ENCODE data around the gene RMC1. TPM values are rescaled to one million over a fixed set of nuclear protein-coding genes. Genes with fewer than 3 reads are reported as not detected.

Gene RMC1
- total RNA-seq, 1 experiment from 2014 or later = 31.0 TPM

DNA sequence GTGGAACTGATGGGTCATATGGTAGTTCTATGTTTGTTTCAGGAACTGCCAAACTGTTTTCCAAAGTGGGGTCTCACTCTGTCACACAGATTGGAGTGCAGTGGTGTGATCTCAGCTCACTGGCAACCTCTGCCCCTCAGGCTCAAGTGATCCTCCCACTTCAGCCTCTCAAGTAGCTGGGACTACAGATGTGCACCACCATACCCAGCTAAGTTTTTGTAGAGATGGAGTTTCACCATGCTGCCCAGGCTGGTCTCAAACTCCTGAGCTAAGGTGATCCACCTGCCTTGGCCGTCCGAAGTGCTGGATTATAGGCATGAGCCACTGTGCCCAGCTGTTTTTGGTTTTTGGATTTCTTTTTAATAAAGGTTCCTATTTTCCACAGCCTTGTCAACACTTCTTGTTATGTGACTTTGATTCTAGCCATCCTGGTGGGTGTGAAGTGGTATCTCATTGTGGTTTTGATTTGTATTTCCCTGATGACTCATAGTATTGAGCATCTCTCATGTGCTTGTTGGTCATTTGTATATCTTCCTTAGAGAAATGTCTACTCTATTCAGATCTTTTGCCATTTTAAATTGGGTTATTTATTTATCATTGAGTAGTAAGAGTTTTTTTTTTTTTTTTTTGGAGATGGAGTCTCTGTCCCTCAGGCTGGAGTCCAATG lies 60.2 kb downstream of the RMC1 start:
- H3K36me3 Mint-ChIP-seq (ENCODE audit: insufficient read depth, unreplicated experiment) = peaks cover 93% of the 10 kb centered on the region
- H3K9me3 Mint-ChIP-seq (ENCODE audit: low read depth, unreplicated experiment) = no peaks in the 10 kb centered on the region
- TF ChIP-seq, protein P1, sequence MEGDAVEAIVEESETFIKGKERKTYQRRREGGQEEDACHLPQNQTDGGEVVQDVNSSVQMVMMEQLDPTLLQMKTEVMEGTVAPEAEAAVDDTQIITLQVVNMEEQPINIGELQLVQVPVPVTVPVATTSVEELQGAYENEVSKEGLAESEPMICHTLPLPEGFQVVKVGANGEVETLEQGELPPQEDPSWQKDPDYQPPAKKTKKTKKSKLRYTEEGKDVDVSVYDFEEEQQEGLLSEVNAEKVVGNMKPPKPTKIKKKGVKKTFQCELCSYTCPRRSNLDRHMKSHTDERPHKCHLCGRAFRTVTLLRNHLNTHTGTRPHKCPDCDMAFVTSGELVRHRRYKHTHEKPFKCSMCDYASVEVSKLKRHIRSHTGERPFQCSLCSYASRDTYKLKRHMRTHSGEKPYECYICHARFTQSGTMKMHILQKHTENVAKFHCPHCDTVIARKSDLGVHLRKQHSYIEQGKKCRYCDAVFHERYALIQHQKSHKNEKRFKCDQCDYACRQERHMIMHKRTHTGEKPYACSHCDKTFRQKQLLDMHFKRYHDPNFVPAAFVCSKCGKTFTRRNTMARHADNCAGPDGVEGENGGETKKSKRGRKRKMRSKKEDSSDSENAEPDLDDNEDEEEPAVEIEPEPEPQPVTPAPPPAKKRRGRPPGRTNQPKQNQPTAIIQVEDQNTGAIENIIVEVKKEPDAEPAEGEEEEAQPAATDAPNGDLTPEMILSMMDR (IDR thresholded peaks at IDR 0.05; ENCODE audit: unreplicated experiment) = no peak
- no peak overlapping the region for H3K4me3 Mint-ChIP-seq (ENCODE audit: low read depth, unreplicated experiment)
- no peak for DNase-seq
- no peaks in the 10 kb centered on the region for H3K27me3 Mint-ChIP-seq (ENCODE audit: unreplicated experiment)
- peaks cover 26% of the 10 kb centered on the region for H3K4me1 Mint-ChIP-seq (ENCODE audit: low read depth, unreplicated experiment)
- peak overlapping the region; percentile 51 for H3K27ac Mint-ChIP-seq (ENCODE audit: unreplicated experiment)
- intact Hi-C loops (cut with micrococcal nuclease; ENCODE audit: unreplicated experiment) = no loop called here
- CTCF ChIA-PET = interaction anchor here (0.6 kb wide), 1 partner anchor 53 kb away, joined by 9 read pairs; no protein-coding TSS in a partner anchor
- no TSS peak for BruUV-seq (replicated peaks)

GRCh38 chr18:23565916-23566547 lies 62.7 kb downstream of the RMC1 start:
- BruUV-seq (replicated peaks) = no TSS peak
- Mint-ChIP-seq H3K36me3 (ENCODE audit: insufficient read depth, unreplicated experiment) (peaks cover 85% of the 10 kb centered on the region), H3K4me1 (ENCODE audit: low read depth, unreplicated experiment) (peaks cover 26% of the 10 kb centered on the region), H3K27me3 (ENCODE audit: unreplicated experiment) (no peaks in the 10 kb centered on the region), H3K27ac (ENCODE audit: unreplicated experiment) (peak overlapping the region; percentile 74), H3K9me3 (ENCODE audit: low read depth, unreplicated experiment) (no peaks in the 10 kb centered on the region), H3K4me3 (ENCODE audit: low read depth, unreplicated experiment) (no peak overlapping the region)
- CTCF ChIA-PET = interaction anchor here (0.6 kb wide), 1 partner anchor 874 kb away, joined by 6 read pairs; no protein-coding TSS in a partner anchor
- TF ChIP-seq, protein P1 (IDR thresholded peaks at IDR 0.05; ENCODE audit: unreplicated experiment) = no peak
- intact Hi-C loops (cut with micrococcal nuclease; ENCODE audit: unreplicated experiment) = no loop called here
- no peak for DNase-seq

DNA sequence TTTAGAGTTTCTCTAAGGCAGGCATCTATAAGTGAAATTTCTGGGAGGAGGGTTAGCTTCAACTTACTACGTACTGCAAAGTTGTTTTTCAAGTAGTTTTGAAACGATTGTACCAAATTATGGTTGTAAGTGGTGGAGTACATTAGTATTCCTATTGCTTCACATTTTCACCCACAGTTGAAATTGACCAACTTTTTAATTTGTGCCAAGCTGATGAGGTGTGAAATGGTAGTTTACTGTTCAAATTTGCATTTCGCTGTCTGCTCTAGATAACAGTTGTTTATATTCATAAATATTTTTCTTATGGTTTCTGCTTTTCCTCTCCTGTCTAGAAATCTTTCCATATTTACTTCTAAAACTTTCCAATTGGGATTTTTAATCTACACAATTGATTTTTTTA lies 64.4 kb downstream of the RMC1 start:
- intact Hi-C loops (cut with micrococcal nuclease; ENCODE audit: unreplicated experiment) = no loop called here
- Mint-ChIP-seq H3K4me3 (ENCODE audit: low read depth, unreplicated experiment) (no peak overlapping the region), H3K4me1 (ENCODE audit: low read depth, unreplicated experiment) (peaks cover 26% of the 10 kb centered on the region), H3K27me3 (ENCODE audit: unreplicated experiment) (no peaks in the 10 kb centered on the region), H3K27ac (ENCODE audit: unreplicated experiment) (no peak overlapping the region), H3K9me3 (ENCODE audit: low read depth, unreplicated experiment) (no peaks in the 10 kb centered on the region), H3K36me3 (ENCODE audit: insufficient read depth, unreplicated experiment) (peaks cover 74% of the 10 kb centered on the region)
- TF ChIP-seq, protein P1 (IDR thresholded peaks at IDR 0.05; ENCODE audit: unreplicated experiment) = no peak
- no TSS peak for BruUV-seq (replicated peaks)
- CTCF ChIA-PET = no interaction called here
- no peak for DNase-seq

- H3K36me3 Mint-ChIP-seq (ENCODE audit: insufficient read depth, unreplicated experiment) = peaks cover 68% of the 10 kb centered on the region
- no peaks in the 10 kb centered on the region for H3K9me3 Mint-ChIP-seq (ENCODE audit: low read depth, unreplicated experiment)
- no peaks in the 10 kb centered on the region for H3K27me3 Mint-ChIP-seq (ENCODE audit: unreplicated experiment)
- no peak for DNase-seq
- peaks cover 28% of the 10 kb centered on the region for H3K4me1 Mint-ChIP-seq (ENCODE audit: low read depth, unreplicated experiment)
- CTCF ChIA-PET = interaction anchor here (0.6 kb wide), 1 partner anchor 1744 kb away, joined by 7 read pairs; no protein-coding TSS in a partner anchor
- TF ChIP-seq, protein P1 (IDR thresholded peaks at IDR 0.05; ENCODE audit: unreplicated experiment) = no peak
- intact Hi-C loops (cut with micrococcal nuclease; ENCODE audit: unreplicated experiment) = no loop called here
- BruUV-seq (replicated peaks) = no TSS peak
- H3K4me3 Mint-ChIP-seq (ENCODE audit: low read depth, unreplicated experiment) = no peak overlapping the region
- H3K27ac Mint-ChIP-seq (ENCODE audit: unreplicated experiment) = no peak overlapping the region
These were observed 65.2 kb downstream of the RMC1 start for GRCh38 chr18:23568281-23569138.

All from Calu3 (cell line).